Motor neuron (in vitro differentiated cells): Measurements from ENCODE around the gene STRIP2. TPM values are rescaled to one million over a fixed set of nuclear protein-coding genes. Genes with fewer than 3 reads are reported as not detected.

Source experiments
- ATAC-seq, 8 experiments: fragments of 200-7000 bp; cut with Tn5 transposase; replicated peaks in 6 of 8; 2 replicates each; pipeline ENCODE4 v1.8.0; 2021; ENCODE audit warnings: mild to moderate bottlenecking in 8 of 8, moderate library complexity in 8 of 8
- H3K27ac ChIP-seq, 2 donors: fragments of 250-450 bp; sonication (Bioruptor Pico); 2 replicates each; pipeline ENCODE4 v1.9.0; 2021; ENCODE audit warnings: antibody characterized with exemption in 2 of 2, mild to moderate bottlenecking in 2 of 2, moderate library complexity in 1 of 2
- H3K4me1 ChIP-seq, 2 donors: fragments of 250-450 bp; sonication (Bioruptor Pico); replicated peaks in 1 of 2; 2 replicates each; pipeline ENCODE4 v1.6.1; 2021; ENCODE audit warnings: antibody characterized with exemption in 2 of 2, mild to moderate bottlenecking in 2 of 2, moderate library complexity in 1 of 2
- H3K4me3 ChIP-seq, 5 donors: fragments of 250-450 bp; sonication (Bioruptor Pico); 2 replicates each; pipeline ENCODE4 v1.9.0; 2021; ENCODE audit warnings: antibody characterized with exemption in 5 of 5, mild to moderate bottlenecking in 5 of 5, moderate library complexity in 4 of 5
- WGBS, 10 experiments: fragments of 450-650 bp; shearing (Covaris generic); methylation state at CpG; one replicate each; pipeline ENCODE4 v1.0.0; 2022; 5-methylcytosine and 5-hydroxymethylcytosine counted together
- in situ Hi-C, 9 experiments: fragments of 400-800 bp; cut with MboI; loops; one replicate each; pipeline ENCODE4 v1.15.0; 2021; ENCODE audit warnings: low sequenced_read_pairs in 9 of 9, low pct_unique_long_range_greater_than_20kb in 2 of 9; ENCODE audit not compliant: unreplicated experiment in 9 of 9
- total RNA-seq, 8 experiments: library from RNA; unstranded; fragments of 300-600 nt; gene quantifications; 2 replicates each; pipeline versions ENCODE4 v1.2.3 to v1.2.4, GENCODE V29; 2022

STRIP2 gene, protein sequence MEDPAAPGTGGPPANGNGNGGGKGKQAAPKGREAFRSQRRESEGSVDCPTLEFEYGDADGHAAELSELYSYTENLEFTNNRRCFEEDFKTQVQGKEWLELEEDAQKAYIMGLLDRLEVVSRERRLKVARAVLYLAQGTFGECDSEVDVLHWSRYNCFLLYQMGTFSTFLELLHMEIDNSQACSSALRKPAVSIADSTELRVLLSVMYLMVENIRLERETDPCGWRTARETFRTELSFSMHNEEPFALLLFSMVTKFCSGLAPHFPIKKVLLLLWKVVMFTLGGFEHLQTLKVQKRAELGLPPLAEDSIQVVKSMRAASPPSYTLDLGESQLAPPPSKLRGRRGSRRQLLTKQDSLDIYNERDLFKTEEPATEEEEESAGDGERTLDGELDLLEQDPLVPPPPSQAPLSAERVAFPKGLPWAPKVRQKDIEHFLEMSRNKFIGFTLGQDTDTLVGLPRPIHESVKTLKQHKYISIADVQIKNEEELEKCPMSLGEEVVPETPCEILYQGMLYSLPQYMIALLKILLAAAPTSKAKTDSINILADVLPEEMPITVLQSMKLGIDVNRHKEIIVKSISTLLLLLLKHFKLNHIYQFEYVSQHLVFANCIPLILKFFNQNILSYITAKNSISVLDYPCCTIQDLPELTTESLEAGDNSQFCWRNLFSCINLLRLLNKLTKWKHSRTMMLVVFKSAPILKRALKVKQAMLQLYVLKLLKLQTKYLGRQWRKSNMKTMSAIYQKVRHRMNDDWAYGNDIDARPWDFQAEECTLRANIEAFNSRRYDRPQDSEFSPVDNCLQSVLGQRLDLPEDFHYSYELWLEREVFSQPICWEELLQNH
- total RNA-seq: 10 to 100 TPM in 1 of 8 experiments, 1 to 10 TPM in 7; 1.2 to 41.1 (median 2.6) TPM

DNA sequence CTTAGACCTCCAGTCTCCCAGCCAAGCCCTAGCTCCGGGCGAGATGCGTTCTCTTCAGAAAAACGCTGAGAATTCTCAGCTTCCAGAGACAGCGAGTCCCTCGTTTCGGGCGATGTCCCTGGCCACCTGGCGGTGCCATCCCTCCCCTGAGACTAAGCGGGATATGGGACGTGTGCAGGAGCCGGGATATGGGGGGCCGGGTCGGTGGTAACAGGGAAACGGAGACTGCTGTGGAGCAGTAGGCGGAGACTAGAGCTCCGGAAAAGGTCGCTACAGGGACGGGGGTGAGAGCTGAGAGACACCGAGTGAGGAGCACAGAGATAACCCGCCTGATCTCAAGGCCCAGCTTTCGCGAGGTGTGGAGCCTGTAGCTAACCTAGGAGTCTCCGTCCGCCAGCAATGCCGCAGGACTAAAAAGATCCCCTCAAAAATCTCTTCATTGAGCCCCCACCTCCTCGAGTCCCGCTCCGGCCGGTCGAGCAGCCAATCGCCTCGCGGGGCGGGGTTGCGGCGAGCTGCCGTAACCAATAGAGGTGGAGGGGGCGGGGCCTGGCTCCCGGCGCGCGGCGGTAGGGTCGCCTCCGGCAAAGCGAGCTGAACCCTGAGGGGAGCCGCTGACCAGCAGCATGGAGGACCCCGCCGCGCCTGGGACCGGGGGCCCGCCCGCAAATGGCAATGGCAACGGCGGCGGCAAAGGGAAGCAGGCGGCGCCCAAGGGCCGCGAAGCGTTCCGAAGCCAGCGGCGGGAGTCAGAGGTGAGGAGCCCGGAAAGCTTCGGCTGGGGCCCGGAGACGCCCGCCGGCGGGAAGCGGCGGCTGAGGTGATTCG, at the start of gene STRIP2:
Gene STRIP2, plus strand, starts transcription at position 586 of the 828 bp plus-strand sequence. Its CDS starts 41 bp downstream, at position 627.
- no peak within 1 kb of the TSS for H3K27ac ChIP-seq
- 0 to 2% (median 2%) methylated on average over 7 to 25 of the region's 75 CpGs; no CpG with 5 or more reads in 7 of the 10 experiments for WGBS, 10 experiments
- H3K4me3 ChIP-seq: peak within 1 kb of the TSS; percentile 60 to 97 (median 77)
- peaks cover 3 to 7% of the 10 kb centered on the region in 2 donors for H3K4me1 ChIP-seq
- peak; percentile 68 to 96 (median 94) for ATAC-seq
- in situ Hi-C loops: no loop called here

DNA sequence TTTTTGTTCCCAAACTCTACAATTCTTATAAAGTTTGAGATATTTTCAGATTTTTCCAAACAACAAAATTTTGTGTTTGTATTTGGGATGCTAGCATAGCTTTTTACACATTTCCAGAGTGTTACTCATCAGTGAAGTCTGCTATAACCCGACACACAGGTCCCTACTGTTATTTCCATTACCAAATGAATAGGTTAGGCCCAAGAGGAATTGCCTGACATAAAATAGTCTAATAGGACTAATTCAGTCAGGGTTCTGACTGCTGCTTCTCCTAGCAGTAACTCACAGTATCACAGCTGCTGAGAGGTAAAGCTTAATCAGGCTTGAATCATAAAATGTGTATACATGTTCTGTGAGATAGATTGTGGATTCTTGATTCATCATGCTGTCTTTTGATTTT, 49.1 kb upstream of the STRIP2 start:
- no peak for ATAC-seq
- 0 to 100% (median 47%) methylated on average over 1 of the region's 1 CpG; no CpG with 5 or more reads in 2 of the 10 experiments for WGBS, 10 experiments
- Histone ChIP-seq H3K4me1 (no peaks in the 10 kb centered on the region), H3K27ac (no peak overlapping the region), H3K4me3 (no peak overlapping the region)
- in situ Hi-C loops: no loop called here

DNA sequence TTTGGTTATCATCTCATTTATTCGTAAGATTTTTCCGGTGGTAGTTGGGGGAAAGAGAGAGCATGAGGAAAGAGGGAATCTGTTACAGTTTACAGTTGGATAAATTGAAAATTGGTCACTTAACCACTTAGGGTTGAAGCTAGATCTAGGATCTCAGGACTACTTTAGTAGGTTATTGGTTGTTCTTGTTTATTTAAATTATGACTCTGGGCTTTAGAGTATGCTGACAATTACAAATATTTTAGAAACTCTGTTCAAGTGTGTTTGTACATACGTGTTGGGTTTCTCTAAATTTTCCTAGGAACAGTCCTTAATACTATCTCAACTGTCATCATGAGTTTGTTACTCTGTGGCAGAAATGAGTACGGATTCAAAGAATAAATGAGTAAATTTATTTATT, 48.6 kb upstream of the STRIP2 start:
- Histone ChIP-seq H3K4me3 (no peak overlapping the region), H3K27ac (no peak overlapping the region), H3K4me1 (no peaks in the 10 kb centered on the region)
- no peak for ATAC-seq
- WGBS, 10 experiments: 72 to 100% (median 90%) methylated on average over 1 to 4 of the region's 4 CpGs
- in situ Hi-C loops: no loop called here

DNA sequence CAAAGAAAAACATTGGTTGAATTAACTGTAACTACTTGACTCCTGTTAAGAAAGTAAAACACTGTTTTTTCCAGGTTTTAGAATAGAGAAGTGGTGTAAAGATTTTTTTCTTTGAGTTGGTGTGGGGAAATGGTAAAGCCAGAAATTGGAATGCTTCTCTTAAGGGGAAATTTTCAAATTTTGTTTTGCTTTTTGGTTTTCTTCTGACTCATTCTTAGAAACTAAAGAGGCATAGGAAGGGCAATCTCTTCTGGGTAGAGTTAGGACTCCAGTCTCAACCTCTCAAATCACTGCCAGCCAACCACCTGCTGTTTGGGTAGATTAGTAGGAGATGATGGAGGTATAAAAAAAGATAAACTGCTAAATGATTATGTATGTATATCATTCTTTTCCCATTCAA, 47.7 kb upstream of the STRIP2 start:
- no peak for ATAC-seq
- in situ Hi-C loops: no loop called here
- Histone ChIP-seq H3K4me3 (no peak overlapping the region), H3K27ac (no peak overlapping the region), H3K4me1 (no peaks in the 10 kb centered on the region)

DNA sequence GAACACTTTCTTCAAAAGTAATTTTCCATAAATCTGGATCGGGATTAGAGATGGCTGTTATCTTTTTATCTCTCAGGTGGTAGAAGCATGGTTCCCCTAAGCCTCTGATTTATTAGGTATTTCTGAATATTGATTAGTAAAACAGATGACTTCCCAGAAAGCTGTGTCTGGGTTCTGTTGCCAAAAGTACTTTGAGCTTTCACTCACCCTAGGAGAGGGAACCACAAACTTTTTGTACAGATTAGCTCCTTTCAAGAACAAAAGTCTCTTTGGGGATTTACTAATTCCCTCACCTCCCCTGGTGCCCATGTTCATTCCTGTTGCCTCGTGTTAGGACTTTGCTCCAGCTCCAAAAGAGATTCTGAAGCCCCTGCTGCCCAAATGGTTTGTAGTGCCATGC, 46.7 kb upstream of the STRIP2 start:
- H3K27ac ChIP-seq: no peak overlapping the region
- H3K4me3 ChIP-seq: no peak overlapping the region
- 17 to 94% (median 81%) methylated on average over 1 to 2 of the region's 2 CpGs; no CpG with 5 or more reads in 3 of the 10 experiments for WGBS, 10 experiments
- in situ Hi-C loops: no loop called here
- ATAC-seq: no peak
- H3K4me1 ChIP-seq: no peaks in the 10 kb centered on the region

DNA sequence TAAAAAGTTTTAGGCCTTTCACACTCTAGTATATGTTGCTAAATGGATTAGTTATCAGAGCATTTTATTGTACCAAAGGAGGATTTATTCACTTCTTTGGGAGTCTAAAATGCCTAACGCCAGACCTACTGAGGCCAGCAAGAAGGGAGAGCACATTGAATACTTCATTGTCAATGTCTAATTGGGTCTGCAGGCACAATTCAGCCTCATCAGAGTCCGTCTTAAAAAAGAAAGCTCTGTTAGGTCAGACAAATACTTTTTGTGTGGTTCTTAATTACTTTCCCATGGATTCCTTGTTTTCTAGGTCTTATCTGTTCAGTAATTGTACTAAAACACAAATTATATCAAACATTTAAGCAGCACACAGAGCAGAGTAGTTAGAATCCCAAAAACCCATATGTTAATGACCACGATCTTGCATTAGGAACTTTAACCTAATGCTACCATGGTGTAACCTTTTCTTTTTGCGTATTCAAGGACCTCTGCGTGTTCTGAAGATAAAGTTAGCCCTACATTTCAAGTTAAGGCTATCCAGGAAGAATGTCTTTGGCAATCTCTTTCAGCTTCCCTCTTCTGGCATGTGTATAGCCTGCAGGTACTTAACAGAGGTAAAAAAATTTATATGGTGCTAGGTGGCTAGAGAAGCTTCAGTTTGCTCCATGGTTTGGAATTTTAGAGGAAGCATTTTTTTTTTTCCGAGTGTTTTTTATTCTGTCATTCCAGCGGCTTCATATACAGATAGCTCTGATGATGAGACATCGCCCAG, 45.7 kb upstream of the STRIP2 start:
- H3K27ac ChIP-seq: no peak overlapping the region
- no peaks in the 10 kb centered on the region for H3K4me1 ChIP-seq
- H3K4me3 ChIP-seq: no peak overlapping the region
- ATAC-seq: no peak
- 72 to 96% (median 92%) methylated on average over 5 to 8 of the region's 8 CpGs; no CpG with 5 or more reads in 1 of the 10 experiments for WGBS, 10 experiments
- in situ Hi-C loops: no loop called here

DNA sequence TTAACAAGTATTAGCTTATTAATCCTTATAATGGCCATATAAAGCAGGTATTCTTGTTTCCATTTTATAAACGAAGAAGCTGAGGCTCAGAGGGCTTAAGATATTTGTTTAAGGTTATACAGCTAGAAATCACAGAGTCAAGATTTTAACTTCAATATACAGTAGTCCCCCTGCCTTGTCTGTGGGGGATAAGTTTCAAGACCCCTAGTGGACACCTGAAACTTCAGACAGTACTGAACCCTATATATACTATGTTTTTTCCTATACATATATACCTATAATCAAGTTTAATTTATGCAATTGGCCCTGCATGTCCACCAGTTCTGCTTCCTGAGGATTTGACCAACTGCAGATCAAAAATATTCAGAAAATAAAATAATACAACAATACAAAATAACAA, 44.4 kb upstream of the STRIP2 start:
- in situ Hi-C loops: no loop called here
- Histone ChIP-seq H3K4me3 (no peak overlapping the region), H3K4me1 (no peaks in the 10 kb centered on the region), H3K27ac (no peak overlapping the region)
- ATAC-seq: no peak
- 57 to 100% (median 80%) methylated on average over 1 of the region's 1 CpG; no CpG with 5 or more reads in 4 of the 10 experiments for WGBS, 10 experiments

DNA sequence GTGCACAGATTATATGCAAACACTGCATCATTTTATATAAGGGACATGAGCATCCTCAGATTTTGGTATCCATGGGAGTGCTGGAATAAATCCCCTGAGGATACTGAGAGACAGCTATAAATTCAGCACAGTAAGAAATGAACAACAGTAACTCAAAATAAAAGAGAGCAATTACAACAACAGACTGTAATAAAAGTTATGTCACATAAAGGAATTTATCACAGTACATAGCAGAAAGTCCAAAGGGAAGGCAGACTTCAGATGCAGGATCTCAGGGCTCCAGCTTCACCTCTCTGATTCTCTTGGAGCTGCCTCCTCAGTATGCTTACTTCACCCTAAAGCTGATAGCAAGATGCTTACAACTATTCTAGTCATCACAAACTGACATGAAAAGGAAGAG, 43.9 kb upstream of the STRIP2 start:
- no peak overlapping the region for H3K27ac ChIP-seq
- H3K4me1 ChIP-seq: no peaks in the 10 kb centered on the region
- H3K4me3 ChIP-seq: no peak overlapping the region
- no peak for ATAC-seq
- in situ Hi-C loops: no loop called here

DNA sequence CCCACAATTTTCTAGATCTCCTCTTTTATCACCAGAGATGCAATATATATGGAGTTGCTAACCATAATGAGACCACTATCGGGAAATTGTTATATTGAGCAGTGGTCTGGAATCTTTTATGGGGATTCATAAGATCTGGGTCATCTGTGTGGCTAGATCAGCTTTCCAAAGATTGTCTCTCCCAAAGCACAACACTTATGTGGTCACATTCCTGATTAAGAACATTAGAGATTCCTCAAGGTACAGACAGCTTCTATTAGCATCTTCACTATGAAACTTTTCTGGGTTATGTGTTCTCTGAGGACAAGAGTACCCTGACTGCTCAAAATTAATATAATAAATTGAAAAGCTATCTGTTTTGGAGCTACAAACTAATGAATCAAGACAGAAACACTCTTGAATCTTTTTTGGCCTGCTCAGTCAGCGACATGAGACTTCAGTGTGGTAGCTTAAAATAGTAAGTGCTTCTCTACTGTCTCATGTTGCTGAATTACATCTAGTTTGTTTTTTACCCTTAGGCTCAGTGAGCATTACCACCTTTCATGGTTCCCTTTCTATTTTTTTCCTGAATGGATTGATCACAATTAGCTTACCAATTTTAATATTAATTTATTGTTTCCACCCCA, 42.6 kb upstream of the STRIP2 start:
- no peak overlapping the region for H3K4me3 ChIP-seq
- in situ Hi-C loops: no loop called here
- WGBS, 10 experiments: 30 to 100% (median 97%) methylated on average over 1 to 2 of the region's 2 CpGs
- H3K4me1 ChIP-seq: no peaks in the 10 kb centered on the region
- no peak overlapping the region for H3K27ac ChIP-seq
- ATAC-seq: no peak

DNA sequence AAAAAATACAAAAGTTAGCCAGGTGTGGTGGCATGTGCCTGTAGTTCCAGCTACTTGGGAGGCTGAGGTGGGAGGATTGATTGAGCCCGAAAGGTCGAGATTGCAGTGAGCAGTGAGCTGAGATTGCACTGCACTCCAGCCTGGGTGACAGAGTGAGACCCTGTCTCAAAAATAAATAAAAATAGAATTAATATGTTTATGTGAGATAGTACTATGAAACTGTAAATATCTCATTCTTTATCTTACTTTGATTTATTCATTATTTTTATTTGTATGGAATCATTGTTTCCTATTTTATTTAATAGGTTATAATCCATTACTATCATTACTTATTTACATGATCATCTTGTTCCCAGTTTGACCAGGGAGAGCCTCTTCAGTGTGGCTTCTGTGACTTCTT, 41.0 kb upstream of the STRIP2 start:
- 81 to 100% (median 97%) methylated on average over 1 to 2 of the region's 2 CpGs; no CpG with 5 or more reads in 2 of the 10 experiments for WGBS, 10 experiments
- no peaks in the 10 kb centered on the region for H3K4me1 ChIP-seq
- H3K27ac ChIP-seq: no peak overlapping the region
- ATAC-seq: no peak
- H3K4me3 ChIP-seq: no peak overlapping the region
- in situ Hi-C loops: no loop called here

DNA sequence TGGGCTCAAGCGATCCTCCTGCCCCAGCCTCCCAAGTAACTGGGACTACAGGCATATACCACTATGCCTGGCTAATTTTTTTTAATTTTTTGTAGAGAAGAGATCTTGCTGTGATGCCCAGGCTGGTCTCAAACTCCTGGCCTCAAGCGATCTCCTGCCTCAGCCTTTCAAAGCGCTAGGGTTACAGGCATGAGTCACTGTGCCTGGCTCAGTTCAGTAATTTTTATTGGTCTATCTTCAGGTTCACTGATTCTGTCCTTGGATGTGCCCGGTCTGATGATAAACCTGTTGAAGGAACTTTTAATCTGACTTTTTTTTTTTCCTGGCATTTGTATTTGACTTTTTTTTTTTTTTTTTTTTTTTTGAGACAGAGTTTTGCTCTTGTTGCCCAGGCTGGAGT, 40.1 kb upstream of the STRIP2 start:
- no peak for ATAC-seq
- 90 to 100% (median 96%) methylated on average over 2 to 4 of the region's 4 CpGs for WGBS, 10 experiments

More for the DNA sequence above, 40.1 kb upstream of the STRIP2 start:
- H3K27ac ChIP-seq: no peak overlapping the region
- no peaks in the 10 kb centered on the region for H3K4me1 ChIP-seq
- no peak overlapping the region for H3K4me3 ChIP-seq
- in situ Hi-C loops: no loop called here
